GM12891 (cell line): ENCODE results near the gene NOL9.

Source experiments
- DNase-seq: peaks from one replicate; pipeline ENCODE4 v3.0.0; 2011; ENCODE audit warnings: low spot score; ENCODE audit not compliant: insufficient read length
- FAIRE-seq: peaks from 2 replicates; lab custom pipeline; 2011; peaks lifted over from hg19 to GRCh38; lab: Jason Lieb, UNC
- PAX5 ChIP-seq: IDR thresholded peaks from 2 replicates; pipeline ENCODE4 v1.6.1; 2011; ENCODE audit warnings: low read length, moderate library complexity, mild to moderate bottlenecking; ENCODE audit not compliant: insufficient read depth, severe bottlenecking
- POLR2A ChIP-seq: IDR thresholded peaks from 2 replicates; pipeline ENCODE4 v1.6.1; 2011; ENCODE audit warnings: low read depth, low read length, control low read depth
- POLR2AphosphoS5 ChIP-seq: IDR thresholded peaks from 2 replicates; pipeline ENCODE4 v1.6.1; 2011; ENCODE audit warnings: low read depth, low read length, control low read depth
- POU2F2 ChIP-seq: IDR thresholded peaks from 2 replicates; pipeline ENCODE4 v1.6.1; 2011; ENCODE audit warnings: low read depth, mild to moderate bottlenecking, control low read depth, low read length, moderate library complexity
- SPI1 ChIP-seq: IDR thresholded peaks from 2 replicates; pipeline ENCODE4 v1.6.1; 2011; ENCODE audit warnings: low read depth, low read length, control low read depth
- TAF1 ChIP-seq: IDR thresholded peaks from 2 replicates; pipeline ENCODE4 v1.6.1; 2011; ENCODE audit warnings: low read depth, low read length, control low read depth

Gene NOL9

DNA sequence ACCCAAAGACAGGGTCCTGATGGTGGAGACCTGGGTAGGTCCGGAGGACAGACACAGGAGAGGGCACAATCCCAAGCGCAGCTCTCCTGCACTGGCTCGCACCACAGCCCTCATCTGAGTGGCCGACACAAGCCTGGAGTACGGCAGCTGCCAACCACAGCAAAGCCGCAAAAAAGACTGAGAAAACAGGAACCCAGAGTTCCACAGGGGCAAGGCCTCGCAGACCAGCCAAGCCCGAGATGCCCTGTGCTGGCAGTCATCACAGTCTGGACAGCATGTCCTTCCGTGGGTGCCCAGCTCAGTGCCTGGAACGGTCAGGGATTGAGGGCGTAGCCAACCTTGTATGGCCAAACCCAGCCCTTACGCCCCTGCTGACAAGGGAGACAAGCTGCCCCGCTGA is 36.9 kb upstream of the NOL9 start:
- DNase-seq (no peak), FAIRE-seq (no peak)
- TF ChIP-seq PAX5 (no peak), POU2F2 (no peak), SPI1 (no peak), POLR2AphosphoS5 (no peak), POLR2A (no peak), TAF1 (no peak)

DNA sequence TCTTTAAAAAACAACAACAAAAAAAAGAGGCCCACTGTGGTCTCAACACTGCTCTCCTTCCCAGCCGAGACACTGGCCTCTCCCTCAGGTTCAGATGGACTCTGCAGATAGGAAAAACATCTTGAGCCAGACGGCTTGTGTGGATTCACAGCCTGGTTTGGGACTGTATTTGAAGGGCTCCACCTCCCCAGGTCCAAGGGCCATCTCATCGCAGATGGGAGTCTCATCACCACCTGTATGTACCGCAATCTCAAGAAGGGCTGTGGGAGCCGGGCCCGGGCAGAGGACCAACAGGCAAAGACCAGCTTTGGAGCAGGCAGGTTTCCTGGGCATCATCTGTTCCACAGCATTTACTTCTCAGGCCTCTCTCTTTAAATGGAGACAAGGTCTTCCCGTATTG is 35.7 kb upstream of the NOL9 start:
- FAIRE-seq = no peak
- DNase-seq = no peak
- TF ChIP-seq SPI1 (no peak), PAX5 (no peak), POU2F2 (no peak), TAF1 (no peak), POLR2AphosphoS5 (no peak), POLR2A (no peak)

GRCh38 chr1:6588893-6589520 is 34.7 kb upstream of the NOL9 start:
- no peak for DNase-seq
- FAIRE-seq = no peak
- TF ChIP-seq POLR2AphosphoS5 (no peak), POU2F2 (no peak), PAX5 (no peak), TAF1 (no peak), SPI1 (no peak), POLR2A (no peak)

DNA sequence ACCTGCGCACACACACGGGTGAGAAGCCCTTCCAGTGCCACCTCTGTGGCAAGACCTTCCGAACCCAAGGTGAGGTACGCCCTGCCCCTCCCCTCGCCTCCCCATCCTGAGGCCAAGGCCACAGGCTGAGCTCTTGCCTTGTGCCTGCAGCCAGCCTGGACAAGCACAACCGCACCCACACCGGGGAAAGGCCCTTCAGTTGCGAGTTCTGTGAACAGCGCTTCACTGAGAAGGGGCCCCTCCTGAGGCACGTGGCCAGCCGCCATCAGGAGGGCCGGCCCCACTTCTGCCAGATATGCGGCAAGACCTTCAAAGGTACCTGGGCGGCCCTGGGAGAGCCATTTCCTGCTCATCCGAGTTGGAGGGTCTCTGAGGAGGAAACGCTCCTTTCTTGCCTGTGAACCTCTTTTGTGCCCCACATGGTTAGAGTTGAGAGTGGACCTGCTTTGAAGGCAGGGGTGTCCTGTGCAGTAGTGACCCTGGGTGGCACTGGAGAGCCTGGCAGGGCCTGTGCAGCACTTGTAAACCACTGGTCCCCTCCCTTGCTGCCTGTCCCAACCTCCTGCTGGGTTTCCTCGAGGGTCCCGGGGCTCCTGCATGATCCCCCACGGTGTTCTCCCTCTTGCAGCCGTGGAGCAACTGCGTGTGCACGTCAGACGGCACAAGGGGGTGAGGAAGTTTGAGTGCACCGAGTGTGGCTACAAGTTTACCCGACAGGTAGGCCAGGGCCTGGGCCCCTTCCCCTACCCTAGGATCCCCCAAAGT is 34.0 kb upstream of the NOL9 start:
- DNase-seq = no peak
- TF ChIP-seq PAX5 (no peak), POLR2A (no peak), POU2F2 (no peak), POLR2AphosphoS5 (no peak), SPI1 (no peak), TAF1 (no peak)
- FAIRE-seq = no peak

DNA sequence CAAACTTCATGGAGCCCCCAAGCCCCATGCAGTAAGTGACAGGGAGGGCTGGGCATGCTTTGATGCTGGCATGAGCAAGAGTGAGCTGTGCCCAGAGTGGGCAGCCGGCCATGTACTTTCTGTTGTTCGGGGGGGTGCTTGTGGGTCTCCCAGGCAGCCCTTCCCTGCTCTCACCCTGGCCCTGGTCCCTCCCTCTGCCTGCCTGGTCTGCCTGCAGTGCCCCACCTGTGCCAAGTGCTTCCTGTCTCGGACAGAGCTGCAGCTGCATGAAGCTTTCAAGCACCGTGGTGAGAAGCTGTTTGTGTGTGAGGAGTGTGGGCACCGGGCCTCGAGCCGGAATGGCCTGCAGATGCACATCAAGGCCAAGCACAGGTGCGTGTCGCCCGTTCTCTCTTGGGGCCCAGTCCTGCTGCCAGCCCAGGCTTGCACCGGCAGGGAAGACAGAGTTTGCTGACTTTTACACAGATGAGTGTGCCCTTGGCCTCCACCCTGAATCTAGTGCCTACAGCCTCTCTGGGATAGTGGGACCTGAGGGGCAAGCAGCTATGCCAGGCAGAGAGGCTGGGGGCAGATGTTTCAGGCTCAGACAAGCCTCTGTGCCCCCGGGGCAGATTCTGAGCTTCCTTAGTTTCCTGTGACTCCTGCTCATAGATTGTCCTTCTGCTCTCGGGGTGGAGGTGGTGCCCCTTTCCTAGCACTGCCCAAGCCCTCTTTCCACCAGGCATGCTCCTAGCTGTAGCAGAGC is 33.1 kb upstream of the NOL9 start:
- FAIRE-seq = no peak

GRCh38 chr1:6586404-6586816 is 32.1 kb upstream of the NOL9 start:
- no peak for DNase-seq
- TF ChIP-seq PAX5 = no peak
- no peak for FAIRE-seq

More for the DNA sequence above, 33.1 kb upstream of the NOL9 start:
- no peak for DNase-seq
- TF ChIP-seq PAX5 = no peak
- TF ChIP-seq POLR2AphosphoS5 = no peak
- TF ChIP-seq POU2F2 = no peak
- TF ChIP-seq SPI1 = no peak
- TF ChIP-seq POLR2A = no peak
- TF ChIP-seq TAF1 = no peak

- FAIRE-seq (no peak), DNase-seq (no peak)
- TF ChIP-seq TAF1 (no peak), POLR2AphosphoS5 (no peak), SPI1 (no peak), POLR2A (no peak), POU2F2 (no peak), PAX5 (no peak)
These were observed 31.5 kb upstream of the NOL9 start for GRCh38 chr1:6585841-6586240.

- DNase-seq = no peak
These were observed 30.9 kb upstream of the NOL9 start for GRCh38 chr1:6585081-6585722.

More at GRCh38 chr1:6585081-6585722, 30.9 kb upstream of the NOL9 start:
- FAIRE-seq = no peak
- no peak for TF ChIP-seq POLR2A
- TF ChIP-seq TAF1 = no peak
- TF ChIP-seq POLR2AphosphoS5 = no peak
- TF ChIP-seq SPI1 = no peak
- no peak for TF ChIP-seq PAX5
- TF ChIP-seq POU2F2 = no peak
